NCI-H510A treated with DMSO at 0.1 percent for 48 hours (cell line): ENCODE results near the gene MAN1A1.

Experiments used
- DNase-seq: peaks from one replicate; lab custom pipeline; 2025; lab: John Stamatoyannopoulos, UW

Gene MAN1A1

GRCh38 chr6:119233312-119233984, 116.1 kb downstream of the MAN1A1 start:
- DNase-seq = no peak

DNA sequence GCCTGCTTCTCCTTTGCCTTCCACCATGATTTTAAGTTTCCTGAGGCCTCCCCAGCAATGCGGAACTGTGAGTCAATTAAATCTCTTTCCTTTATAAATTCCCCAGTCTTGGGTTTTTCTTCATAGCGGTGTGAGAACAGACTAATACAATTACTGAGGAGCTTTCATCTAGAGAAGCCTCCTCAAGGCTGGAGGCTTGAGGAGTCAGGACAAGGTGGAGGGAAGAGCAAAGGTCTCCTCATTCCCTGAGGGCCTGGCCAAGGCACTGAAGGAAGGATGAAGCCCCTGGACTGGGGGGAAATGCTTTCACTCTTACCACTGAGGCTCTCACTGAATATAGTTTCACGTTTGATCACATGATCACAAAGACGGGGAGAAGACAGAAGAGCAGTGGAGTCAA, 118.2 kb downstream of the MAN1A1 start:
- no peak for DNase-seq

- no peak for DNase-seq
Observed at GRCh38 chr6:119230160-119230559, 119.4 kb downstream of the MAN1A1 start.

DNA sequence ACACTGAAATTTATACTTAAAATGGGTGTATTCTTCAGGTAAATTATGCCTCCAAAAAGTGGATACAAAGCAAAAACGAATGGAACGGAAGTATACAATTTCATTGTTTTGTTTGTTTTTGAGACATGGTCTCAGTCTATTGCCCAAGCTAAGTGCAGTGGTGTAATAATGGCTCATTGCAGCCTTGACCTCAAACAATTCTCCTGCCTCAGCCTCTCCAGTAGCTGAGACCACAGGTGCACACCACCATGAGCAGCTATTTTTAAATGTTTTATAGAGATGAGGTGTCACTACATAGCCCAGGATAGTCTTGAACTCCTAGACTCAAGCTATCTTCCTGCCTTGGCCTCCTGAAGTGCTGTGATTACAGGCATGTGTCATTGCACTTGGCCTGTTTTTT, 122.2 kb downstream of the MAN1A1 start:
- DNase-seq = no peak

DNA sequence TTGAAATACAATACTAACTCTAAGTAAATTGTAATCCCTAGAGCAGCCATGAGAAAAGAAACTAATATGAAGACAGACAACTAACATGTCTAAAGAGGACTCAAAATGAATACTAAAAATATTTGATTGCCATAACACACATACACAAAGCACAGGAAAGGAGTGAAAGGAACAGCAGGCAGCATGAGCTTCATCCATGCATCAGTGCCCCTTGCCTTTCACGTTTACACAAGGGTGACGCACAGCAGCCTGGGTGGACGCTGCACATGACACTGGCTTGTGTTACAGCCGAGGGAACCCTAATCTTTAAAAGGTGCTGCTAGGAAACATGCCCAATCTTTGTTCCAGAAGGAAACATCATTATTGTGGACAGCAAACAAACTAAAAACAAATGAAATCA, 123.5 kb downstream of the MAN1A1 start:
- DNase-seq = no peak

DNA sequence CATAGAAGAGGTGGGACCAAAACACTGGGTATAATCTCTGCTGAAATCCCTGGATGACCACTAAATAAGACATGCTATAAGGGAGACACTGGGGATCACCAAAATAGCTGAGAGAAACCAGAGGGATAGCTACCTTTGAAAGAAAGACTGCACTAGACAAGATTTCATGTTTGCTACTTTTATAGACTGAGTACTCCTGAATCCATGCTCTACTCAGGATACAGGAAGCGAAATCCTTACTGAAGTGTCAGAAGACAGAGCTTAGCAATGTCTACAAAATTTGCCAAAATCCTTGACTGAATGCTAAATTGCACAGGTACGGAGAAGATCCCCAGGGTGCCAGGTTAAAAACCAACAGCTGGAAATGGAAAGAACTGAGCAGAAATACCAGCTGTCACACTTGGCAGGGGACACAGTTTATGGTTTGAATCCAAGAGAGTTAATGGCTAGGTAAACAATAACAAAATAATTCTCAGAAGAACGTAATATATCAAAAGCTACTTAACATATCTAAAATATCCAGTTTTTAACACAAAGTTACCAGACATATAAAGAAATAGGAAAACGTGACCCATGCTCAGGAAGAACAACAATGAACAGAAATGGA, 125.4 kb downstream of the MAN1A1 start:
- no peak for DNase-seq

- no peak for DNase-seq
Observed at GRCh38 chr6:119220452-119220851, 129.1 kb downstream of the MAN1A1 start.

DNA sequence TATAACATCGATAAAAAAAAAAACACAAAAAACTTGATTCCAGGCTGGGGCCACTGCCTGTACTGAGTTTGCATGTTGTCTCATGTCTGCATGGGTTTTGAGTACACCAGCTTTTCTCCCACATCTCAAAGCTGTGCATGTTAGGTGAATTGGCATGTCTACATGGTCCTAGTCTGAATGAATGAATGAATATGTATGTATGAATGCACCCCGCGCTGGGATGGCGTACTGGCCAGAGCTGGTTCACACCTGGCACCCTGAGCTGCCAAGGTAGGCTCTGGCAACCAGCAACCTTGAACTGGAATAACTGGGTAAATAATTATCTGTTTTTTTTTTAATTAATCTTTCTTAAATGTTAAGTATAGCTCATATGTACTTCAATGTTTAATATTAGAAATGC, 131.0 kb downstream of the MAN1A1 start:
- DNase-seq = no peak

DNA sequence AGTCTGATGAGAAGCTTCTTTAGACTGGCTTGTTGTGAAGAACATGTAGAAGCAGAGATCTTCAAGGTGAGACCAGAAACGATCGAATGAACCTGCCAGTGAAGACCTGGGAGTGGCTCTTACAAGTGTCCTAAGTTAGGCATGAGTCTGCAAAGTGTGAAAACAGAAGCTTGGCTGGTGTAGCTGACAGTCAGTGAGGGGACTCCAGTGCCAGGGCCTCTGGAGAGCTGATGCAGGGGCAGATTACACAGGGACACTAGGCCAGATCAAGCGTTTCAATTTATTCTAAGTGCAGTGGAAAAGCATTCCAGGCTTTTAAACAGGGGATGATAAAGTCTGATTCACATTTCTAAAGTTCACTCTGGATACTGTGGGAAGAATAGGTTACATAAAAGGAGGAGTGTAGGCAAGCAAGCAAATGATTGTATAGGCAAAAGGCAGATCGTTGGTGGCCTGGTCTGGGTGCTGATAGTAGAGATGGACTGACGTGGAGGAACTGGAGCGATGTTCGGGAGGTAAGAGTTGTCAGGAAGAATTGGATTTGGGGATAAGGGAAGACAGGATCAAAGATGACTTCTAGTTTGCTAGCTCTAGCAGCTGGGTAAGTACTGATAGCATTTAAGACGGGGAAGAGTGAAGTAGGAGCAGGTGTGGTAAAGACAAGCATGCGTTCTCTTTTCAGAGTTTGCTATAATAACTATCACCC, 133.5 kb downstream of the MAN1A1 start:
- DNase-seq = no peak

- no peak for DNase-seq
Observed at GRCh38 chr6:119215309-119215708, 134.3 kb downstream of the MAN1A1 start.

DNA sequence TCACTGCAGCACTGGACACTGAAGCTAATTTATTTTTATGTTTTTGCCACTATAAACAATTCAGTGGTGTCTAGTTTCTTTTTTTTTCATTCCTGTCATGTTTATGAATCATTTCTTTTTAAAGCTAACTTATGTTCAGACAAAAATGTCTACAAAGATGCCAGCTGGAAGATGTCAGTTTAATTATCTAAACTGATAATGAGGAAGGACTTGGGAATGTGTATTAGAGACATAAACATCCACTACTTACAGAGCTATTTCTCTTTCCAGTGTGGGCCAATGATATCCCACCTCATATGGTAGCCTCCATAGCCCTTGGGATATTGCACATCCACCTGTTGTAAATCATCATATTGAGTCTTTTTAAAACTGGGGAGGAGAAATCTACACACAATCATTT, 139.0 kb downstream of the MAN1A1 start:
- DNase-seq = no peak

DNA sequence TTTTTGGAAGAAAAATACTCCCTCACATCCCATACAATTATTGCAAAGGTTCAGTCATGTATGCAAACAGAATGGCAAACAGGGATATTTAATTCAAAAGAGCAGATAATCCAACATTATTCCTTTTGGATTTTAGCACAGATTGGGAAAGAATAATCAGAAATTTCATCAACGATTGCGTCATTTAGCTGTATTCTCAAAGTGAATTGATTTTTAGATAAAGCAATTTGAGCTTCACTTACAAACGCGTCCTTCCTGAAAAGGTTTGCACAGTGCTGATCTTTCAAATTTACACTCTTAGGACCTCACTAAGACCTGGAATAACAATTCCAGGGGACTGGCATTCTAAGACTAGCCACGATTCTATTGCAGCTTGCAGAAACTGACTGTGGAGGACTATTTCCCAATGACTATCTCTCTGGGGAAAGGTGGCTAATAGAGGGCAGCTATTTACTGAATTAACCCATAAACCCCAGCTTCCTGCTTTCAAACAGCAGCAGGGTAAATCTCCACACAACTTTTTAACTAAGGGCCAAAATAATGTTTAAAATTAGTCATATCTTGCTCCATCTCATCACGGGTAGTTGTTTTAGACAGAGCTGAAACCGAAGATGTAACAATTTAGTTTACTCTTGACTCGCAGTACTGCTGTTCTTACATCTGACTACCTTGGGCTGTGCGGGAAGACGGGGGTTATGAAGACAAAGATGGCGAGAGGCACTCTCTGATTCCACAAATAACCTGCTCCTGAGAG, 139.9 kb downstream of the MAN1A1 start:
- no peak for DNase-seq

- DNase-seq = no peak
Observed at GRCh38 chr6:119207971-119208725, 141.4 kb downstream of the MAN1A1 start.

DNA sequence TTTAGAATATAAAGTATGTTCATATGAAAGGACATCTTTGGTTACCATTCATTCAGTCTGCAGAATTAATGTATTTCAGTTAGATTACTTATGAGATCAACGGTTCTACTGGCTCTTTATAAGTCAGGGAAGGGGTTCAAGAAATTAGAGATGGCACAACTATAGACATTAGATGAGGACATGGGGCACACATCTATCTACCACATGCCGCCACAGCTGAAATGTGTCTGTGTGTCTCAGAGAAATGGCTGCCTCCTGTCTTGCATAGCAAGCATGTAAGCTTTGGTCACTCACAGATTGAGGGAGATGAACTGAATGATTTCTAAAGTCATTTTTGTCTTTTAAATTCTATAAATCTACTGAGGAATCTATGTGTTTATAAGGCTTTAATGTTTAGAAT, 142.2 kb downstream of the MAN1A1 start:
- no peak for DNase-seq

DNA sequence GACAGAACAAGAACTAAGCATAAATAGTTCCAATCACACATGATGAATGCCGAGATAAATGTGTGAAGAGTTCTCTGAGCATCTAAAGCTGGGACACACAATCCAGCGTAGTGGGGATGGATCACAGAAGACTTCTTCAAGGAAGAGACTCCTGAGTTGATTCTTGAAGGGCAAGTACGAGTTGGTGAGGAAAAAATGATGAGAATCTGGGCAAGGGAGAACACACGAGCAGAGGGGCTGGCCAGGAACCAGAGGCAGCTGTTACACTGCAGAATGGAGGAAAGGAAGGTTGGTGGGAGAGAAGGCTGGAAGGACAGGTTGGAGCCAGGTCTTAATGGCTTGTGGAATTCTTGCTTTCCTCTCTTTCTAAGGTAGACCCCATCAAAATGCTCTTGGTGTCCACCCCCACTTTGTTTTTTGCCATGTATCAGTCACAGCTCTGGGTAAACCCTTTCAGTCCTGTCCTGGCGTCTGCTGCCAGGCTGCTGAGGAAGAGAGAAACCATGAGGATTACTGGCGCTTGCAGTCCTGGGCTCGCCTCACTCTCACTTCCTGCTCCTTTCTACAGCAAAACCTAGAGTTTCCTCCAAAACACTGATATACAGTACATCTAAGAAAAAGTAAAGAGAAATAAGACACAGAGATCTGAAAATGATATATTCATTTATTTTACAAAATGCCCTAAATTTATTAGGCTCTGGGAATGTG, 143.5 kb downstream of the MAN1A1 start:
- no peak for DNase-seq

DNA sequence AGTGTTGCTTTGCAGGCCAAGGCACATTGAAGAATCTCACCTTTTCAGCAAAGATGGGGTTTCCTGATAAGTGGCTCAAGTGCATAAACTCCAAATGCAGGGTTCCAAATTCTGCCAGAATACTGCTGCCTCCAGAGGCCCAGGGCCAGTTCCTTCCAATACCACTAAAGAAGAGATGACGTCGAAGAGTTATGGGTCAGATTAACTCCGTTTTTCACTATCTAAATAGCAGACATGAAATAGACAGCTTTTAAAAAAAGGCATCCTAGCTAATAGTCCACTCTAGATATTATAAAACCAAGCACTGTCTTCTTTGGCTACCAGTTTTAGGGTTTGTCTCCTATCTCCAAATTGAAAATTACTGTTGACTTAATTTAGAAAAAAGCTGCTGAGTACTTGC, 144.8 kb downstream of the MAN1A1 start:
- DNase-seq = no peak

- DNase-seq = no peak
Observed at GRCh38 chr6:119201480-119201879, 148.1 kb downstream of the MAN1A1 start.

DNA sequence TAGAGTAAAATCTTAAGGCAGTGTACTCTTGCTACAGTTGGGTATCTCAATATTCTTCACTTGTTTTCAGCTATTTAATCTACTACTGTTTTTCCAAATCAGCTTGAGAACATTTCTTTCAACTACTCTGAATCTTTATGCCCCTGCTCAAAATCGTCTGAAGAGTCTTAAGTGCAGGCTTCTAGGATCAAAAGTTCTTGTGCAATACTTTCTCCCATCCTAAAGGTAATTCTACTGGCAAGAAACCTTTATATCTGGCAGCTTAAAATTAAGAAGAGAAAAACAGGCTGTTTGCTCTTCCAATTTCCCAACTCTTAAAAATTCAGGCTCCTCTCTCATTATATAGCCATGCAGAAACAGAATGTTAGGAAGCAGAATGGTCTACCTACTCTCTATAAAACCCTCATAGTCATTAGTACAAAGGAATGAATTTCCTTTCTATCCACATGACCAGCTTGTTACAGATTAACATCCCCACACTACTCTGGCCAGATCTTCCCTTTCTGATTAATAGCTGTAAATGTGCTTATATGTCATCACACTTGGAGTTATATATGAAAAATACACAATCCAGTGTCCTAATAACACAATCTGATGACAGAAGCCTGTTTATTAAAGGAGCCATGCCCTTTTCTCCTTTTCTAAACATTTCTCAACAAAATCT, 148.9 kb downstream of the MAN1A1 start:
- DNase-seq = no peak

DNA sequence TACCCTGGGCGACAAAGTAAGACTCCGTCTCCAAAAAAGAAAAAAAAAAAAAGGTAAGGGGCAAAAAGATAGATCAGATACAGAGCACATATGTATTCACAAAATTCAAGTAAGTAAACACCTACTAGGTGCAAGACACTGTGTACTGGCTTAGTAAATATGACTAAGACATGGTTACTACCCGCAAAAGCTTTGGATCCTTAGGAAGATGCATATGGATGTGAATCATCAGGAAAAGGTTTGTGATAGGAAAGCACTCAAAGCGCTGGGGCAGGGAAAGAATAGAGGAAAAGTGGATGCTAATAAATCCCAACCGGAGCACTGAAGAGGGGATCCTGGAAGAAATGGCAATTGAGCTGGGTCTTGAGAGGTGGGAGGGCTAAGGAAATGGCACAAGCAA, 152.3 kb downstream of the MAN1A1 start:
- DNase-seq = no peak

GRCh38 chr6:119196715-119197114, 152.8 kb downstream of the MAN1A1 start:
- DNase-seq = no peak

- DNase-seq = no peak
Observed at GRCh38 chr6:119195848-119196247, 153.7 kb downstream of the MAN1A1 start.
